PC-9 (cell line): ENCODE data around the gene MEPE. TPM values are rescaled to one million over a fixed set of nuclear protein-coding genes. Genes with fewer than 3 reads are reported as not detected.
A peak's percentile ranks its signal among the peaks of the same experiment; 100 is the strongest.

Source experiments
- BruUV-seq: library from RNA; stranded (reverse); fragments of 400-500 nt; replicated peaks from 2 replicates; lab custom pipeline; 2021; lab: Mats Ljungman, UMichigan
- CTCF ChIA-PET: fragments of 300-600 bp; sonication (Branson Sonifier 250); formaldehyde crosslinking; loops from one replicate; lab custom pipeline; 2022; ENCODE audit warnings: antibody characterized with exemption; lab: Charles Lee
- POLR2A ChIA-PET: fragments of 300-600 bp; sonication (Branson Sonifier 250); formaldehyde crosslinking; loops from one replicate; lab custom pipeline; 2022; ENCODE audit warnings: antibody characterized with exemption; ENCODE audit not compliant: unreplicated experiment; lab: Charles Lee
- DNase-seq, 2 experiments: peaks; one replicate each; pipeline versions ENCODE4 v3.0.0 to v3.0.0-alpha.2; 2015 to 2022; ENCODE audit warnings: mixed read lengths in 1 of 2
- H2AFZ ChIP-seq: fragments of 200-600 bp; sonication (generic); 2 replicates; pipeline ENCODE4 v1.8.1; 2017; ENCODE audit warnings: antibody characterized with exemption
- H3F3A ChIP-seq: fragments of 200-600 bp; sonication (generic); 2 replicates; pipeline ENCODE4 v1.8.1; 2017; ENCODE audit warnings: antibody characterized with exemption, mild to moderate bottlenecking, low read depth; ENCODE audit not compliant: insufficient read depth
- H3K27ac ChIP-seq: fragments of 200-600 bp; sonication (generic); 2 replicates; pipeline ENCODE4 v1.6.1; 2016; ENCODE audit warnings: mixed run types
- H3K27me3 ChIP-seq: fragments of 200-600 bp; sonication (generic); 2 replicates; pipeline ENCODE4 v1.6.1; 2016; ENCODE audit warnings: low read depth, mixed run types; ENCODE audit not compliant: insufficient read depth
- H3K36me3 ChIP-seq: fragments of 200-600 bp; sonication (generic); 2 replicates; pipeline ENCODE4 v1.6.1; 2016; ENCODE audit warnings: low read depth, mixed run types
- H3K4me1 ChIP-seq: fragments of 200-600 bp; sonication (generic); replicated peaks from 2 replicates; pipeline ENCODE4 v1.6.1; 2016; ENCODE audit warnings: mixed run types; ENCODE audit not compliant: insufficient read depth
- H3K4me2 ChIP-seq: fragments of 200-600 bp; sonication (generic); 2 replicates; pipeline ENCODE4 v1.6.1; 2017; ENCODE audit warnings: mixed run types
- H3K4me3 ChIP-seq: fragments of 200-600 bp; sonication (generic); 2 replicates; pipeline ENCODE4 v1.6.1; 2016; ENCODE audit warnings: mixed run types
- H3K79me2 ChIP-seq: fragments of 200-600 bp; sonication (generic); 2 replicates; pipeline ENCODE4 v1.6.1; 2017; ENCODE audit warnings: low read depth, mixed run types
- H3K9me2 ChIP-seq: fragments of 200-600 bp; sonication (generic); 2 replicates; pipeline ENCODE4 v1.8.1; 2017; ENCODE audit warnings: mild to moderate bottlenecking; ENCODE audit not compliant: insufficient read depth
- H3K9me3 ChIP-seq: fragments of 200-600 bp; sonication (generic); 2 replicates; pipeline ENCODE4 v1.8.1; 2016; ENCODE audit warnings: low read depth; ENCODE audit not compliant: insufficient read depth
- H4K20me1 ChIP-seq: fragments of 200-600 bp; sonication (generic); 2 replicates; pipeline ENCODE4 v1.8.1; 2017; ENCODE audit not compliant: insufficient read depth
- EZH2 ChIP-seq: fragments of 200-600 bp; sonication (generic); IDR thresholded peaks from 2 replicates; pipeline ENCODE4 v1.8.0; 2017; ENCODE audit warnings: antibody characterized with exemption, low read depth
- intact Hi-C: fragments of 100-400 bp; cut with micrococcal nuclease; formaldehyde crosslinking; loops from one replicate; pipeline ENCODE4 v1.10.0; 2022; ENCODE audit not compliant: unreplicated experiment
- total RNA-seq: library from RNA; stranded (reverse); gene quantifications from 2 replicates; pipeline ENCODE4 v1.2.3, GENCODE V29; 2021
- TF ChIP-seq, protein P1 (sequence below): fragments of 200-600 bp; sonication (generic); conservative IDR thresholded peaks from 2 replicates; pipeline ENCODE4 v1.6.1; 2017; ENCODE audit warnings: mixed run types, antibody characterized with exemption, mild to moderate bottlenecking, moderate library complexity

Gene MEPE
- total RNA-seq, 1 experiment from 2014 or later = not detected

GRCh38 chr4:87835743-87836142 lies 3.0 kb downstream of the MEPE start:
- Histone ChIP-seq H3K4me2 (no peak overlapping the region), H3K27ac (no peak overlapping the region), H3K4me3 (no peak overlapping the region), H2AFZ (no peak overlapping the region), H3K27me3 (no peaks in the 10 kb centered on the region), H3K4me1 (no peaks in the 10 kb centered on the region), H3F3A (no peaks in the 10 kb centered on the region), H3K36me3 (no peaks in the 10 kb centered on the region), H3K79me2 (no peaks in the 10 kb centered on the region), H4K20me1 (no peaks in the 10 kb centered on the region), H3K9me2 (no peaks in the 10 kb centered on the region), H3K9me3 (no peaks in the 10 kb centered on the region)
- no TSS peak for BruUV-seq
- DNase-seq = no peak
- POLR2A ChIA-PET = no interaction called here
- intact Hi-C loops = loop anchor here (10.0 kb wide), 1 partner anchor 1341 kb away; no protein-coding TSS in a partner anchor
- TF ChIP-seq, protein P1, sequence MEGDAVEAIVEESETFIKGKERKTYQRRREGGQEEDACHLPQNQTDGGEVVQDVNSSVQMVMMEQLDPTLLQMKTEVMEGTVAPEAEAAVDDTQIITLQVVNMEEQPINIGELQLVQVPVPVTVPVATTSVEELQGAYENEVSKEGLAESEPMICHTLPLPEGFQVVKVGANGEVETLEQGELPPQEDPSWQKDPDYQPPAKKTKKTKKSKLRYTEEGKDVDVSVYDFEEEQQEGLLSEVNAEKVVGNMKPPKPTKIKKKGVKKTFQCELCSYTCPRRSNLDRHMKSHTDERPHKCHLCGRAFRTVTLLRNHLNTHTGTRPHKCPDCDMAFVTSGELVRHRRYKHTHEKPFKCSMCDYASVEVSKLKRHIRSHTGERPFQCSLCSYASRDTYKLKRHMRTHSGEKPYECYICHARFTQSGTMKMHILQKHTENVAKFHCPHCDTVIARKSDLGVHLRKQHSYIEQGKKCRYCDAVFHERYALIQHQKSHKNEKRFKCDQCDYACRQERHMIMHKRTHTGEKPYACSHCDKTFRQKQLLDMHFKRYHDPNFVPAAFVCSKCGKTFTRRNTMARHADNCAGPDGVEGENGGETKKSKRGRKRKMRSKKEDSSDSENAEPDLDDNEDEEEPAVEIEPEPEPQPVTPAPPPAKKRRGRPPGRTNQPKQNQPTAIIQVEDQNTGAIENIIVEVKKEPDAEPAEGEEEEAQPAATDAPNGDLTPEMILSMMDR = no peak
- TF ChIP-seq EZH2 = no peak
- CTCF ChIA-PET = no interaction called here

DNA sequence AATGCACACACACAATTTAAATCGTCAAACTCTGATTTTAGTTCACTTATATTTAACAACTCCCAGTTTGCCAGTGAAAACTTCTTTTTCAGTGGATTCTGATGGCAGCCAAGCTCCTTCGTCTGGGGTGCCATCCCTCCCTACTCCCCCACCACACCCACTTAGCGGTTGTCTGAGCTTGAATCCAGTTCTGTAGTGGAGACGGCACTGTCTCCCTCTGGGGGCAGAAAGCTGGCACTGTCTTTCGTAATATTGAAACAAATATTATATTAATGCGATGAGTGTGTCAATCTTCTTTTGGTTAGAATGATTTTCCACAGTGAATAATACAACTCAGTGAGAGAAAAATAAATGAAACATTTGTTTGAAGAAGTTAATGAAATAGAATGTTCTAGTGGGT lies 5.4 kb downstream of the MEPE start:
- intact Hi-C loops = loop anchor here (2.0 to 10.0 kb wide), 2 partner anchors 295 to 1343 kb away; no protein-coding TSS in a partner anchor
- Histone ChIP-seq H3K4me1 (no peaks in the 10 kb centered on the region), H3K4me2 (no peak overlapping the region), H3K79me2 (no peaks in the 10 kb centered on the region), H4K20me1 (no peaks in the 10 kb centered on the region), H3F3A (no peaks in the 10 kb centered on the region), H3K9me2 (no peaks in the 10 kb centered on the region), H2AFZ (no peak overlapping the region), H3K9me3 (no peaks in the 10 kb centered on the region), H3K27me3 (no peaks in the 10 kb centered on the region), H3K4me3 (no peak overlapping the region), H3K27ac (no peak overlapping the region), H3K36me3 (no peaks in the 10 kb centered on the region)
- no TSS peak for BruUV-seq
- CTCF ChIA-PET = interaction anchor here (1.1 kb wide), 1 partner anchor 294 kb away, joined by 4 read pairs; no protein-coding TSS in a partner anchor
- POLR2A ChIA-PET = no interaction called here
- TF ChIP-seq, protein P1 = peak; percentile 34
- no peak for TF ChIP-seq EZH2
- DNase-seq = no peak

DNA sequence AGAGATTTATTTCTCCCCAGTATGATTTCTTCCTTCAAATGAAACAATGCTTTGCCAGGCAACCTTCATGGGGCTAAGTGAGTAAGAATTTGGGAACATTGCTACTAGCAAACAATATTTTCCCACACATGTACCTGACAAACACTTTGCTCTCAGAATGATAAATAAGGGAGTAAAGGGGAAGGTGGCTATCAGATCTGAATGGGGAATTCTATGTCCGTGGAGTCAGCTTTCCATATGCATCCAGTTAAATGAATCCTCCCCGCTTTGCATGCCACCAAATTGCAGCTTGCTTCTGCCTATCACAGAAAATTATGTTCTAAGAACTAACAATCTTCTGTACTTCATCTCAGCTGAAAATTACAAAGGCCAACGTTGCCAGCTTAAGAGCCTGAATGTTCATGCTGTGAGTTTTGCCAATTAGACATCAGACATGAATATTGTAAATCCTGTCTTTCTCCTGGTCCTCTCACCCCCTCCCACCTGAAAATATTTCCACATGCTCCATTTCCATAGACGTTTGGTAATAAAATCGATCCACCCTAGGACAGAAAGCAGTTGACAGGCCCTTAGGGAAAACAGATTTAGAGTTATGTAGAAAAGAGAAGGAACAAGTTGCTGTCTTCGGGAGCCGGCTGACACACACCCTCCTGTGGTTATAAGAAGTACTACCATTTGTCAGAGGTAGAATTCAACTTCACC lies 6.3 kb downstream of the MEPE start:
- H4K20me1 ChIP-seq = no peaks in the 10 kb centered on the region
- H3K4me3 ChIP-seq = no peak overlapping the region
- H3K4me2 ChIP-seq = no peak overlapping the region
- no peak overlapping the region for H3K27ac ChIP-seq
- intact Hi-C loops = loop anchor here (1.0 to 10.0 kb wide), 3 partner anchors 160 to 1344 kb away; no protein-coding TSS in a partner anchor
- H3K27me3 ChIP-seq = no peaks in the 10 kb centered on the region
- H2AFZ ChIP-seq = no peak overlapping the region
- H3K79me2 ChIP-seq = no peaks in the 10 kb centered on the region
- no peaks in the 10 kb centered on the region for H3F3A ChIP-seq
- no peaks in the 10 kb centered on the region for H3K9me3 ChIP-seq
- BruUV-seq = no TSS peak
- H3K4me1 ChIP-seq = no peaks in the 10 kb centered on the region
- no peaks in the 10 kb centered on the region for H3K36me3 ChIP-seq
- TF ChIP-seq EZH2 = no peak
- TF ChIP-seq, protein P1 = peak; percentile 79
- ChIA-PET POLR2A (no interaction called here), CTCF (interaction anchor here (1.1 kb wide), 1 partner anchor 295 kb away, joined by 4 read pairs; no protein-coding TSS in a partner anchor)
- no peak for DNase-seq
- H3K9me2 ChIP-seq = no peaks in the 10 kb centered on the region
